ENCODE results near the gene NDRG4.

Gene NDRG4

DNA sequence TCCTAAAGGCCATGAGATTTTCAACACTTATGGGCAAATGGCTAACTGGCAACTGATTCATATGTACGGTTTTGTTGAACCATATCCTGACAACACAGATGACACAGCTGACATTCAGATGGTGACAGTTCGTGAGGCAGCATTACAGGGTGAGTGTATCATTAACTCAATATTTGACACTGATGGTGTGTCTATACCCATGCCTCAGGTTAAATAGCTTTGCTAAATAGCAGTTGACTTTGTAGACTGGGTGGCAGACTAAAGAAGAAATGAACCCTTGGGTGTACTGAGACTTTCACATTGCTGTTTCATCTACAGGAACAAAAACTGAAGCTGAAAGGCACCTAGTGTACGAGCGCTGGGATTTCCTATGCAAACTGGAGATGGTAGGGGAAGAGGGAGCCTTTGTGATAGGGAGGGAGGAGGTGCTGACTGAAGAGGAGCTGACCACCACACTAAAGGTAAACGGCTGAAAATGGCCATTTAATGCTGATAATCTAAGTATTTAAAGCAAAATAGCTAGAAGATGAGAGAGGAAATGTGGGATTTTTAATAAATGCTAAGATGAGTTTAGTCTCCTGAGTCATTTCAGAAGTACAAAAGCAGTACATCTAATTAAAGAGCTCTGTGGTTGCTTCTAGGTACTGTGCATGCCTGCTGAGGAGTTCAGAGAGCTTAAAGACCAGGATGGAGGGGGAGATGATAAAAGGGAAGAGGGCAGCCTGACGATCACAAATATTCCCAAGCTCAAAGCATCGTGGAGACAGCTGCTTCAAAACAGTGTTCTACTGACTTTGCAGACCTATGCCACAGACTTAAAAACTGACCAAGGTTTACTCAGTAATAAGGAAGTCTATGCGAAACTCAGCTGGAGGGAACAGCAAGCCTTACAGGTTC is 18.4 kb downstream of the NDRG4 start:
- Histone ChIP-seq H3K27me3 (ENCODE audit: control insufficient read depth, insufficient read depth, low read length) (no peaks in the 10 kb centered on the region), H3K9ac (ENCODE audit: low read depth, low read length) (no peak overlapping the region), H3K9me3 (replicated peaks; ENCODE audit: low read length) (no peaks in the 10 kb centered on the region), H3K36me3 (ENCODE audit: insufficient read depth, low read length) (peaks cover 61% of the 10 kb centered on the region), H3K4me3 (ENCODE audit: low read length) (no peak overlapping the region), H3K4me2 (ENCODE audit: low read length) (no peak overlapping the region), H3K4me1 (ENCODE audit: control insufficient read depth, insufficient read depth, low read length) (peaks cover 14% of the 10 kb centered on the region)

DNA sequence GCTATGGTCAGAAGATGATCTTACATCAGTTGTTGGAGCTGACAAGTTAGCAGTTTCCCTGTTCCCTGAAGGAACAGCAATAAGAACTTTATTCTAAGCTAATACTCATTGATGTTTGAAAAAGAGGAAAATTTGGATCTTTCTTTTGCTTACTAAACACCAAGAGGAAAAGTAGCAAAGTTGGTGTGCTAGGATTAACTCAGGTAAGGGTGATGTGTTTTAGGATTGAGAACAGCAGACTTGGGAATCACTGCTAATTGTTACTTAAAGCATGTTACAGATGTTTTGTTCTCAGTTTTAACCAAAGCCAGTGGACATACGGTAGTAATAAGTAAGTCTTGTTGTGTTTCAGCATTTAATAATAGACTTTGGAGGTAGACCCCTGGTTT is 19.0 kb downstream of the NDRG4 start:
- Histone ChIP-seq H3K27me3 (ENCODE audit: control insufficient read depth, insufficient read depth, low read length) (no peaks in the 10 kb centered on the region), H3K4me2 (ENCODE audit: low read length) (no peak overlapping the region), H3K9me3 (replicated peaks; ENCODE audit: low read length) (no peaks in the 10 kb centered on the region), H3K4me1 (ENCODE audit: control insufficient read depth, insufficient read depth, low read length) (peaks cover 14% of the 10 kb centered on the region), H3K4me3 (ENCODE audit: low read length) (no peak overlapping the region), H3K9ac (ENCODE audit: low read depth, low read length) (no peak overlapping the region), H3K36me3 (ENCODE audit: insufficient read depth, low read length) (peaks cover 65% of the 10 kb centered on the region)

DNA sequence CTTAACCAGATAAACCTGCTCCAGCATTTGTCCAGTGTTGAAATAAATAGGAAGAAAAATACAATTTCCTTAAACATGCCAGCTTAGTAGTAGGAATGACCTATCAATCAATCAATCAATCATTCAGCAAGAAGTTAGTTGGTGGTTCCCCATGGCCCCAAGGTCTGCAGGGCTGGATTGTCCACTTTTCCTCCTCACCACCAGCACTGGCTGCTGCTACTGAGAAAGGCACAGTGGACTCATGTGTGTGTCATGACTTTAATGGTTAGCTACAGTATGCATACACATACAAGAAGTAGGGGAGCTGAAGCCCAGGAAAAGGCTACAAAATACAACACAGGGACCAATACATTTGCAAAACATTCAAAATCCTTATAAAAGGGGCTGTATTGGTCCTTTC is 19.8 kb downstream of the NDRG4 start:
- Histone ChIP-seq H3K4me1 (ENCODE audit: control insufficient read depth, insufficient read depth, low read length) (peaks cover 10% of the 10 kb centered on the region), H3K27me3 (ENCODE audit: control insufficient read depth, insufficient read depth, low read length) (no peaks in the 10 kb centered on the region), H3K36me3 (ENCODE audit: insufficient read depth, low read length) (peaks cover 71% of the 10 kb centered on the region), H3K9ac (ENCODE audit: low read depth, low read length) (no peak overlapping the region), H3K4me3 (ENCODE audit: low read length) (no peak overlapping the region), H3K4me2 (ENCODE audit: low read length) (no peak overlapping the region), H3K9me3 (replicated peaks; ENCODE audit: low read length) (no peaks in the 10 kb centered on the region)

DNA sequence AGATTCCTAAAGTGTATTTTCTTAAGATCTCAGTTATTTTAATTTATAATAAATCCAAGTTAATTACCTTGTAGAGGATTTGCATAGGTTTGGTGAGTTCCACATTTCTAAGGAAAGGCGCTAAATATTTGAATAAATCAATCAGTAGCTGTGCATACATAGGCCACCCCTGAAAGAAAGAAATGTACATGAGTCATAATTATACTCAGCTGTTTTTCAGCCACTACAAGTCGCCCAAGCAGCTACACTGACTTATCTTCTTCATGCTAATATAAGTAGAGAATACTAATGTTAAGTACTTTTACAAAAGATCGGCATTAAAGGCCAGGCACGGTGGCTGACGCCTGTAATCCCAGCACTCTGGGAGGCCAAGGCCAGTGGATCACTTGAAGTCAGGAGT is 30.2 kb downstream of the NDRG4 start:
- H3K9me3 ChIP-seq (replicated peaks; ENCODE audit: low read length), result no peaks in the 10 kb centered on the region
- H3K4me1 ChIP-seq (ENCODE audit: control insufficient read depth, insufficient read depth, low read length), result no peaks in the 10 kb centered on the region
- H3K9ac ChIP-seq (ENCODE audit: low read depth, low read length), result no peak overlapping the region
- H3K4me3 ChIP-seq (ENCODE audit: low read length), result no peak overlapping the region
- H3K27me3 ChIP-seq (ENCODE audit: control insufficient read depth, insufficient read depth, low read length), result no peaks in the 10 kb centered on the region
- no peak overlapping the region for H3K4me2 ChIP-seq (ENCODE audit: low read length)
- peaks cover 85% of the 10 kb centered on the region for H3K36me3 ChIP-seq (ENCODE audit: insufficient read depth, low read length)

DNA sequence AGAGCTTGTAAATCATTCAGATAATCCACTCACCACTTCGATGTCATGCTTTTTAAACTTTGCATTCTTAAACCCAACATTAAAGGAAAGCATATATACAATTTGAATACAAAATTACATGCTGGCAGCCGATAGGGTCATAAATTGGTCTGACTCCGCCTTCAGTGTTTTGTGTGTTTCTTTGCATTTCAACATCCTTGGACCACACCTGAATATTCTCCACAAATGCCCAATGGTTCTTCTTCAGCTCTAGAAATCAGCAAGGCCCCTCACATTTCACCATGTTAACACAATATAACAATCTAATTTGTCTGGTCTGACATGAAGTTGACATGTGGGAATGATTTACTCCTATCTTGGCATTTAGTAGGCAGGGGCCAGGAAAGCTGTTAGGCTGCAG is 32.5 kb downstream of the NDRG4 start:
- no peaks in the 10 kb centered on the region for H3K4me1 ChIP-seq (ENCODE audit: control insufficient read depth, insufficient read depth, low read length)
- no peak overlapping the region for H3K4me3 ChIP-seq (ENCODE audit: low read length)
- no peak overlapping the region for H3K4me2 ChIP-seq (ENCODE audit: low read length)
- no peaks in the 10 kb centered on the region for H3K9me3 ChIP-seq (replicated peaks; ENCODE audit: low read length)
- peaks cover 89% of the 10 kb centered on the region for H3K36me3 ChIP-seq (ENCODE audit: insufficient read depth, low read length)
- H3K9ac ChIP-seq (ENCODE audit: low read depth, low read length), result no peak overlapping the region
- no peaks in the 10 kb centered on the region for H3K27me3 ChIP-seq (ENCODE audit: control insufficient read depth, insufficient read depth, low read length)

DNA sequence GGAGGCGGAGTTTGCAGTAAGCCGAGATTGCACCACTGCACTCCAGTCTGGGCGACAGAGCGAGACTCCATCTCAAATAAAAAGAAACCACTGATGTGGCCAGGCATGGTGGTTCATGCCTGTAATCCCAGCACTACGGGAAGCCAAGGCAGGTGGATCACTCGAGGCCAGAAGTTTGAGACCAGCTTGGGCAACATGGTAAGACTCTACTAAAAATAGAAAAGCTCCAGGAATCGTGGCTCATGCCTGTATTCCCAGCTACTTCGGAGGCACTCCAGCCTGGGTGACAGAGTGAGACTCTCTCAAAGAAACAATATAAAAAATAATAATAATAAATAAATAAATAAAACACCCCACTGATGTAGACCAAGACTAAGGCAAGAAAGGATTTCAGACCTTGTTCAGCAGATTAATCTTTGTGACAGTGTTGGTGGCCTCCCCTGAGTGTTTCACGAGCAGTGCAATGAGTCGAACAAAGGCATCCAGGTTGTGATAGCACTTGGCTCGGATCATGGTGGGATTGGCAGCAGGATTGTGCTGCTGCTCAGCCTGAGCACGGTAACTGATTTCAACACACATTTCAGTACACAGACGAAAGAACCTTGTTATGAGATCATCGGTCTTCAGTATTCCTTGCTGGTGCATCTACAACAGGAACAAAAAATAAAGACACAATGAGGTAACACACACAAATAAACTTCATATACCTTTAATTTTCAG is 34.0 kb downstream of the NDRG4 start:
- Histone ChIP-seq H3K9ac (ENCODE audit: low read depth, low read length) (no peak overlapping the region), H3K4me1 (ENCODE audit: control insufficient read depth, insufficient read depth, low read length) (no peaks in the 10 kb centered on the region), H3K4me2 (ENCODE audit: low read length) (no peak overlapping the region), H3K9me3 (replicated peaks; ENCODE audit: low read length) (no peaks in the 10 kb centered on the region), H3K36me3 (ENCODE audit: insufficient read depth, low read length) (peaks cover 89% of the 10 kb centered on the region), H3K4me3 (ENCODE audit: low read length) (no peak overlapping the region), H3K27me3 (ENCODE audit: control insufficient read depth, insufficient read depth, low read length) (no peaks in the 10 kb centered on the region)

DNA sequence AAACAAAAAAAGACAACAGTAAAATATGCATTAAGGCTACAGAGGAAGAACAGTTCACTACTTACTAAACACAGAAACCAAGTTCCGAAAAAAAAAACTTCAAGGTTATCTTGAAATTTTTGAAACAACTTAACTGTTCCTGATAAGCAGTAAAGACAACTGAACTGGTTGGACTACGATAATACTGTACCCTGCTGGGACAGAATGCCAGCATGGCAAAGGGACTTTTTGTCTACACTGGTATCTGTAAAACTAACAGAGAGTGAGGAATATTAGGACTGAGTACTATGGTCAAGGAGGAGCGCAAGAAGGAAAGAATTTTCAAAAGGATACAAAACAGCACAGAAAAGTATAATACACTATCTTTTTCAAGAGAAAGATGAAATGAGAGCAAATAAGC is 35.2 kb downstream of the NDRG4 start:
- Histone ChIP-seq H3K36me3 (ENCODE audit: insufficient read depth, low read length) (peaks cover 90% of the 10 kb centered on the region), H3K4me1 (ENCODE audit: control insufficient read depth, insufficient read depth, low read length) (no peaks in the 10 kb centered on the region), H3K4me3 (ENCODE audit: low read length) (no peak overlapping the region), H3K27me3 (ENCODE audit: control insufficient read depth, insufficient read depth, low read length) (no peaks in the 10 kb centered on the region), H3K9me3 (replicated peaks; ENCODE audit: low read length) (no peaks in the 10 kb centered on the region), H3K4me2 (ENCODE audit: low read length) (no peak overlapping the region), H3K9ac (ENCODE audit: low read depth, low read length) (no peak overlapping the region)

DNA sequence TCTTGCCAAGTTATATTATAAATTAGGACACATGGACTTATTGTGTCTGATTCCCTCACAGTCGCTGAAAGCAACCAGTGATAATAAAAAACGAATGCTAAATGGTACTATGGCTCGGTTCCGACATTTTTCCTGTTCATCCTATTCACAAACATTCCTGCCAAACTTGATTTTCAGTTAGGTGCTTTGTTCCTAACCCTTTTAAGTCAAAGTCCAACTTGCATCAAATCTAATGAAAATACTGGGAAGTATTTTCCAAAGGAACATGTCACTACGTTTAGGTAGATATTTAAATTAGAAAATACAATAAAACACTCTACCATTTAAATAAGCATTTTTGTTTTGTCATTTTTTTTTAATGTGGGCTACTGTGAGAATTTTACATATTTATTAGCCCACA is 36.3 kb downstream of the NDRG4 start:
- Histone ChIP-seq H3K9me3 (replicated peaks; ENCODE audit: low read length) (no peaks in the 10 kb centered on the region), H3K36me3 (ENCODE audit: insufficient read depth, low read length) (peaks cover 89% of the 10 kb centered on the region), H3K9ac (ENCODE audit: low read depth, low read length) (no peak overlapping the region), H3K4me3 (ENCODE audit: low read length) (no peak overlapping the region), H3K4me1 (ENCODE audit: control insufficient read depth, insufficient read depth, low read length) (no peaks in the 10 kb centered on the region), H3K4me2 (ENCODE audit: low read length) (no peak overlapping the region), H3K27me3 (ENCODE audit: control insufficient read depth, insufficient read depth, low read length) (no peaks in the 10 kb centered on the region)

DNA sequence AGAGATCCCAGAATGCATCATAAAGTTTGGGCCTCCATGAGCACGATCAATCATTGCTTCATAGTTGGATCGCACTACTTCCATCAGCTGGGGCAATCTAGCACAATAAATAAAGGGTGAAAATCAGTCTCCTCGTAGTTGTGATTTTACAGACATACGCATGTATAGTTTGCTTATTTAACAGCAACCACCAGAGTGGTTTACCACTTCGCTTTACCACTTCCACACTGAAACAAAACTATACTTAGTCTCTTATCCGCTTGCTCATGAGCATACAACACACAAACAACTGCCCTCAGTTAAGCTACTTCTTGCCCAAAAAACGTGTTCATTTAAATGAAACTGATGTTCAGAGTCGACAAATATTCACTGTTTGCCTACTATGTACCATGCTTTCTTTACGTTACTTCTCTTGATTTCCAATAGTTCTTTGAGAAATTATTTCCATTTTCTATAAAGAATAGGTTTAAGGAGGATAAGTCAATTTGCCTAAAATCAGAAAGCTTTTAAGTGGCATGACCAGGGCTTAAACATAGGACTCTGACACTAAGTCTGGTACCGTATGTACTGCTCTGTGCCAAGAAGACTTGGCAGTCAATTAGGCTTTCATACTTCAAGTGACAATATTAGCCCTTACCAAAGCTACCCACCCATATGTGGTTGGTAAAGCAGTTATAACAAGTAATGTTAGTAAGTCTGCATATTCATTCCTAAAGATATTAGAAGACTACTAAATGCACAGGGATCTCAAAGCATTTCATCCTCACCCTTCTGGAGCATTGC is 37.4 kb downstream of the NDRG4 start:
- Histone ChIP-seq H3K4me1 (ENCODE audit: control insufficient read depth, insufficient read depth, low read length) (no peaks in the 10 kb centered on the region), H3K9ac (ENCODE audit: low read depth, low read length) (no peak overlapping the region), H3K9me3 (replicated peaks; ENCODE audit: low read length) (no peaks in the 10 kb centered on the region), H3K4me3 (ENCODE audit: low read length) (no peak overlapping the region), H3K27me3 (ENCODE audit: control insufficient read depth, insufficient read depth, low read length) (no peaks in the 10 kb centered on the region), H3K4me2 (ENCODE audit: low read length) (no peak overlapping the region), H3K36me3 (ENCODE audit: insufficient read depth, low read length) (peaks cover 89% of the 10 kb centered on the region)

DNA sequence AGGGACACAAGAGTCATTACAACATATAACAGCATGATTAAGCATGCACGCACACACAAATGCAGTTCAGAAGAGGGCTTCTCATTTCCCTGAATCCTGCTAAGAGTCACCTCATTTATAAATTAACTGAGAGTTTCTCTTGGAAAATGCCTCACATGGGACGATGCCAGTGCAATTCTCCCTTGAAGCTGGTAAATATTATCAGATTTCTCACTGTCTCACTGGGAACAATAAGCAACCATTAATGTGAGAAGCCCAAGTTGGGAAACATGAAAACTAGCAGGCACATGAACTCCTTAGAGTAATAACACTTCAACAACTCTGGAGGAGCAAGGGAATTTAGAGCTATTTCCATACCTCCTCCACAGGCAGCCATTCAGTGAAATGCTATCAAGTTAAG is 41.8 kb downstream of the NDRG4 start:
- Histone ChIP-seq H3K36me3 (ENCODE audit: insufficient read depth, low read length) (peaks cover 95% of the 10 kb centered on the region), H3K4me1 (ENCODE audit: control insufficient read depth, insufficient read depth, low read length) (no peaks in the 10 kb centered on the region)

DNA sequence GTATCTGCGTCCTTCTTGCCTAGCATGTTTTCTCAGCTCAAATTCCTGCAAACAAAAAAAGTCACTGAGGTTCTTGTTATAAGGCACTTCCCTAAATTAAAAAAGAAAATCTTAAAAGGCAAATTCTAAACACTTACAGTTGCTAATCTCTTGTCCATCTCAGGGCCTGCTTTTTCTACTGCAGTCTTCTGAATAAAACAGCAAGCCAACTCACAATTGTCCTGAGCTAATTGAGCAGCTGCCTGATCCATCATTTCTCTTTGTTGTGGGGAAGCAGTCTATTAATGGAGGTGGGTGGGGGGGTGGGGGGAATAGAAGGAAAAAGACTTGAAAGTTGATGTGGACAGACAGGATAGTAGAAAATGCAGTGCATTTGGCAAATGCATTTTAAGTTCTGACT is 42.3 kb downstream of the NDRG4 start:
- Histone ChIP-seq H3K36me3 (ENCODE audit: insufficient read depth, low read length) (peaks cover 95% of the 10 kb centered on the region), H3K27me3 (ENCODE audit: control insufficient read depth, insufficient read depth, low read length) (no peaks in the 10 kb centered on the region), H3K4me2 (ENCODE audit: low read length) (no peak overlapping the region), H3K4me1 (ENCODE audit: control insufficient read depth, insufficient read depth, low read length) (peaks cover 3% of the 10 kb centered on the region), H3K4me3 (ENCODE audit: low read length) (no peak overlapping the region), H3K9ac (ENCODE audit: low read depth, low read length) (no peak overlapping the region), H3K9me3 (replicated peaks; ENCODE audit: low read length) (no peaks in the 10 kb centered on the region)

More for the DNA sequence above, 41.8 kb downstream of the NDRG4 start:
- H3K4me2 ChIP-seq (ENCODE audit: low read length), result no peak overlapping the region
- H3K9ac ChIP-seq (ENCODE audit: low read depth, low read length), result no peak overlapping the region
- H3K27me3 ChIP-seq (ENCODE audit: control insufficient read depth, insufficient read depth, low read length), result no peaks in the 10 kb centered on the region
- H3K9me3 ChIP-seq (replicated peaks; ENCODE audit: low read length), result no peaks in the 10 kb centered on the region
- H3K4me3 ChIP-seq (ENCODE audit: low read length), result no peak overlapping the region

Data from skeletal muscle satellite cell (primary cell).